Right lobe of liver (tissue), 6 donors: Measurements from ENCODE around the gene MAS1L. TPM values are rescaled to one million over a fixed set of nuclear protein-coding genes. Genes with fewer than 3 reads are reported as not detected.
A peak's percentile ranks its signal among the peaks of the same experiment; 100 is the strongest.

Experiments used
- ATAC-seq, 4 donors: fragments of 200-7000 bp; cut with Tn5 transposase; one replicate each; pipeline ENCODE4 v1.9.1; 2020; ENCODE audit warnings: mild to moderate bottlenecking in 4 of 4, moderate library complexity in 4 of 4
- DNase-seq, 3 donors: peaks; one replicate each; pipeline ENCODE4 v3.0.0-alpha.2; 2020
- H3K27ac ChIP-seq, 3 donors: fragments of 200-600 bp; one replicate each; pipeline ENCODE4 v1.8.0; 2022
- H3K27me3 ChIP-seq, 2 donors: fragments of 200-600 bp; one replicate each; pipeline ENCODE4 v1.8.0; 2022
- H3K36me3 ChIP-seq, 4 donors: fragments of 200-600 bp; sonication (generic) in 1 of 4; one replicate each; pipeline versions ENCODE4 v1.5.1 to v1.8.0; 2017 to 2022; ENCODE audit warnings: control low read depth in 1 of 4
- H3K4me1 ChIP-seq, 4 donors: fragments of 200-600 bp; sonication (generic) in 1 of 4; one replicate each; pipeline versions ENCODE4 v1.5.1 to v1.8.0; 2017 to 2022; ENCODE audit warnings: control low read depth in 1 of 4
- H3K4me3 ChIP-seq, 3 donors: fragments of 200-600 bp; one replicate each; pipeline ENCODE4 v1.8.0; 2022
- H3K9me3 ChIP-seq, 4 donors: fragments of 200-600 bp; sonication (generic) in 1 of 4; one replicate each; pipeline versions ENCODE4 v1.5.1 to v1.8.0; 2017 to 2022; ENCODE audit warnings: control low read depth in 1 of 4
- POLR2A ChIP-seq: fragments of 450-650 bp; IDR thresholded peaks from one replicate; pipeline ENCODE4 v1.6.1; 2017; ENCODE audit warnings: antibody characterized with exemption, mild to moderate bottlenecking
- WGBS: methylation state at CpG from one replicate; pipeline ENCODE4 v1.1.6; 2018; ENCODE audit warnings: low coverage, low lambda C conversion rate; ENCODE audit not compliant: insufficient coverage; ENCODE audit errors: missing lambda C conversion rate; 5-methylcytosine and 5-hydroxymethylcytosine counted together
- intact Hi-C, 2 donors: fragments of 100-400 bp; cut with DNase I; formaldehyde crosslinking; loops; one replicate each; pipeline versions ENCODE4 v1.11.2 to v1.14.1; 2022
- total RNA-seq, 6 experiments: library from RNA; depleted of rRNA in 2 of 6; stranded (reverse); fragments of >200 nt in 2 of 6; fragmentation: NEBNext Ultra II Directional in 3 of 6; extraction: Animal tissue kit (Norgen Biotek cat#: 25700) in 3 of 6; gene quantifications; one replicate each; pipeline versions ENCODE4 v1.1.0 to v1.2.4, GENCODE V29; 2016 to 2023
- TF ChIP-seq, protein P1 (sequence below), 4 donors: fragments of 200-600 bp in 3 of 4; fragments of 450-650 bp in 1 of 4; IDR thresholded peaks; one replicate each; pipeline versions ENCODE4 v1.5.1 to v1.8.0; 2016 to 2022; ENCODE audit warnings: antibody characterized with exemption in 4 of 4, mild to moderate bottlenecking in 2 of 4
- donor health status: DM: no; HTN: yes; CAD: no.
- donor health status: DM: no; HTN: no; CAD: no.
- donor health status: DM: no; HTN: no; CAD: no.
- donor health status: DM: no; HTN: yes; CAD: no.
- donor health status: DM: no; HTN: yes; CAD: no.

Gene MAS1L
- total RNA-seq, 6 experiments from 2014 or later, result not detected

- no peaks in the 10 kb centered on the region for H3K36me3 ChIP-seq
- WGBS, result 57% methylated on average over 2 of the region's 2 CpGs
- DNase-seq, result no peak
Measured at GRCh38 chr6:29479560-29479959, 8.2 kb downstream of the MAS1L start.

DNA sequence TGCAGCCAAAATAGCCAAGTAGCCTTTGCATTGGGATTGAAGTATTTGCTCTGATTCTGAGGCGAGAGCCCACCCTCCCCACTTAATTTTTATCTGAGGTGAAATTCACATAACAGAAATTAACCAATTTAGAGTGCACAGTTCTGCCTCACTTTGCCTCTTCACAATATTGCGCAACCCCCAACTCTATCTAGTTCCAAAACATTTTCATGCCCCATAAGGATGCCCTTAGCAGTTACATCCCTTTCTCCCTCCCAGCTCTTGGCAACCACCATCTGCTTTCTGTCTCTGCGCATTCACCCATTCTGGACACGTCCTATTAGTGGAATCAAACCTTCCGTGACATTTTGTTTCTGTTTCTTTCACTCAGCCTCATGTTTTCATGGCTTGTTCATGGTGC is 9.0 kb downstream of the MAS1L start:
- ATAC-seq (no peak), DNase-seq (no peak)
- TF ChIP-seq POLR2A, result no peak
- TF ChIP-seq, protein P1, sequence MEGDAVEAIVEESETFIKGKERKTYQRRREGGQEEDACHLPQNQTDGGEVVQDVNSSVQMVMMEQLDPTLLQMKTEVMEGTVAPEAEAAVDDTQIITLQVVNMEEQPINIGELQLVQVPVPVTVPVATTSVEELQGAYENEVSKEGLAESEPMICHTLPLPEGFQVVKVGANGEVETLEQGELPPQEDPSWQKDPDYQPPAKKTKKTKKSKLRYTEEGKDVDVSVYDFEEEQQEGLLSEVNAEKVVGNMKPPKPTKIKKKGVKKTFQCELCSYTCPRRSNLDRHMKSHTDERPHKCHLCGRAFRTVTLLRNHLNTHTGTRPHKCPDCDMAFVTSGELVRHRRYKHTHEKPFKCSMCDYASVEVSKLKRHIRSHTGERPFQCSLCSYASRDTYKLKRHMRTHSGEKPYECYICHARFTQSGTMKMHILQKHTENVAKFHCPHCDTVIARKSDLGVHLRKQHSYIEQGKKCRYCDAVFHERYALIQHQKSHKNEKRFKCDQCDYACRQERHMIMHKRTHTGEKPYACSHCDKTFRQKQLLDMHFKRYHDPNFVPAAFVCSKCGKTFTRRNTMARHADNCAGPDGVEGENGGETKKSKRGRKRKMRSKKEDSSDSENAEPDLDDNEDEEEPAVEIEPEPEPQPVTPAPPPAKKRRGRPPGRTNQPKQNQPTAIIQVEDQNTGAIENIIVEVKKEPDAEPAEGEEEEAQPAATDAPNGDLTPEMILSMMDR (IDR thresholded peaks at IDR 0.05), result no peak
- Histone ChIP-seq H3K27me3 (no peaks in the 10 kb centered on the region), H3K36me3 (no peaks in the 10 kb centered on the region), H3K4me1 (peaks cover 0 to 4% (median 0%) of the 10 kb centered on the region in 4 donors), H3K9me3 (no peaks in the 10 kb centered on the region), H3K4me3 (no peak overlapping the region), H3K27ac (no peak overlapping the region)
- intact Hi-C loops, result no loop called here
- WGBS, result 83% methylated on average over 5 of the region's 5 CpGs

More at GRCh38 chr6:29479560-29479959, 8.2 kb downstream of the MAS1L start:
- no peaks in the 10 kb centered on the region for H3K9me3 ChIP-seq
- H3K4me3 ChIP-seq, result no peak overlapping the region
- peaks cover 0 to 4% (median 0%) of the 10 kb centered on the region in 4 donors for H3K4me1 ChIP-seq
- ATAC-seq, result no peak
- no peak overlapping the region for H3K27ac ChIP-seq
- intact Hi-C loops, result no loop called here
- no peaks in the 10 kb centered on the region for H3K27me3 ChIP-seq
- TF ChIP-seq POLR2A, result no peak
- TF ChIP-seq, protein P1 (IDR thresholded peaks at IDR 0.05), result no peak

GRCh38 chr6:29477923-29478450 is 9.8 kb downstream of the MAS1L start:
- H3K4me1 ChIP-seq, result no peaks in the 10 kb centered on the region
- no peak overlapping the region for H3K27ac ChIP-seq
- no peaks in the 10 kb centered on the region for H3K36me3 ChIP-seq
- intact Hi-C loops, result no loop called here
- H3K9me3 ChIP-seq, result no peaks in the 10 kb centered on the region
- ATAC-seq (no peak), DNase-seq (no peak)
- H3K27me3 ChIP-seq, result no peaks in the 10 kb centered on the region
- no peak for TF ChIP-seq POLR2A
- TF ChIP-seq, protein P1 (IDR thresholded peaks at IDR 0.05), result no peak
- WGBS, result 53% methylated on average over 3 of the region's 5 CpGs
- no peak overlapping the region for H3K4me3 ChIP-seq

DNA sequence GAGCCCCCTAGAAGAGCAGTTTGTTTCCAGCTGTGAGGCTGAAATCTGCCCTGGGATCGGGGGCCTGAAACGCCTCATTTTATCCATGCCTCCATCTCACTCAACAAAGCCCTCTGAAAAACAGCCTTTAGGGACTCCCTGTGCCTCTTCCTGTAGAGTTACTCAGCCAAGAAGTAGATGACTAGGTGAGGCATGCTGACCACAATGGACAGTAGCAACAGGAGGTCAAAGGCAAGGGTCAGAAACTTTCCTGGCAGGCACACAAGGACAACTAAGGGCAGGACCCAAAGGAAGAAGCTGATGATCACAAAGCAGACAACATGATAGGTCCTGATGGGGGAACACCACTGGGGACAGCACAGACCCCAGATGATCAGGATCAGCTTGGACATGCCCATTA is 12.8 kb downstream of the MAS1L start:
- no peaks in the 10 kb centered on the region for H3K4me1 ChIP-seq
- TF ChIP-seq POLR2A, result no peak
- TF ChIP-seq, protein P1 (IDR thresholded peaks at IDR 0.05), result no peak
- H3K36me3 ChIP-seq, result no peaks in the 10 kb centered on the region
- H3K4me3 ChIP-seq, result no peak overlapping the region
- 90% methylated on average over 2 of the region's 2 CpGs for WGBS
- no peaks in the 10 kb centered on the region for H3K27me3 ChIP-seq
- ATAC-seq, result peak in 3 of 4 donors; percentile 31 to 60 (median 47)
- no peak for DNase-seq
- no peaks in the 10 kb centered on the region for H3K9me3 ChIP-seq
- intact Hi-C loops, result no loop called here
- no peak overlapping the region for H3K27ac ChIP-seq

- TF ChIP-seq POLR2A, result no peak
- Histone ChIP-seq H3K9me3 (no peaks in the 10 kb centered on the region), H3K4me3 (no peak overlapping the region), H3K27ac (no peak overlapping the region), H3K4me1 (no peaks in the 10 kb centered on the region), H3K36me3 (no peaks in the 10 kb centered on the region), H3K27me3 (no peaks in the 10 kb centered on the region)
- DNase-seq (no peak), ATAC-seq (no peak)
- intact Hi-C loops, result no loop called here
- WGBS, result 52% methylated on average over 6 of the region's 6 CpGs
Measured at GRCh38 chr6:29466241-29466640, 21.5 kb downstream of the MAS1L start.
